Posterior vena cava (tissue), 2 donors: ENCODE results near the gene HMGXB4. TPM values are rescaled to one million over a fixed set of nuclear protein-coding genes. Genes with fewer than 3 reads are reported as not detected.
A peak's percentile ranks its signal among the peaks of the same experiment; 100 is the strongest.
"Not testable (repeated sequence)": the region's sequence is repeated elsewhere in the genome, so short reads cannot be mapped to it uniquely, and the experiment has no call there.

Experiments
- DNase-seq: peaks from one replicate; pipeline ENCODE4 v3.0.0-alpha.2; 2020; ENCODE audit warnings: low spot score
- intact Hi-C, 2 donors: fragments of 100-400 bp; cut with DNase I; formaldehyde crosslinking; loops; one replicate each; pipeline versions ENCODE4 v1.14.1 to v1.14.2; 2022 to 2023
- total RNA-seq, 2 donors: library from RNA; stranded (reverse); fragmentation: NEBNext Ultra II Directional; extraction: Animal tissue kit (Norgen Biotek cat#: 25700); gene quantifications; one replicate each; pipeline ENCODE4 v1.2.1, GENCODE V29; 2021
- donor health status: DM: yes; HTN: yes; CAD: no.
- donor health status: DM: yes; HTN: yes; CAD: no.

HMGXB4 gene
- total RNA-seq, 2 donors from 2014 or later, result 15.1 to 16.1 TPM

DNA sequence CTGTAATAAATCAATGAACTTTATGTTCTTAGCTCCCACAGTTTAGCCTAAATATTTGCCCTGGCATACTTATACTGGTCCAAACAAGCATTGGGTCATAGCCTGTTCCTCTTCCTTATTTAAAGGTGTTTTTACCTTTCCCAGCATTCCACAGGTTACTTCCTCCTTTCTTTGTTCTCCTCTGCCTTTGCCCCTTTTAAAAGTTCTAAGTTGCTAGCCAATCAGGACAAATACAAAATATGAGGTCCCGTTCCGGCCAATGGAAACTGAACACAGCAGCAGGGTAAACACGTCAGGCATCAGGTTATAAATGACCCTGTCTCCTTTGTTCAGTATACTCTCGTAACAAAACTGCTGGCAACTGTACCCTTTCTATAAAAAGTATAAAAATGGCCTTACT lies 12.8 kb upstream of the HMGXB4 start:
- DNase-seq, intact Hi-C loops: not testable (repeated sequence)

DNA sequence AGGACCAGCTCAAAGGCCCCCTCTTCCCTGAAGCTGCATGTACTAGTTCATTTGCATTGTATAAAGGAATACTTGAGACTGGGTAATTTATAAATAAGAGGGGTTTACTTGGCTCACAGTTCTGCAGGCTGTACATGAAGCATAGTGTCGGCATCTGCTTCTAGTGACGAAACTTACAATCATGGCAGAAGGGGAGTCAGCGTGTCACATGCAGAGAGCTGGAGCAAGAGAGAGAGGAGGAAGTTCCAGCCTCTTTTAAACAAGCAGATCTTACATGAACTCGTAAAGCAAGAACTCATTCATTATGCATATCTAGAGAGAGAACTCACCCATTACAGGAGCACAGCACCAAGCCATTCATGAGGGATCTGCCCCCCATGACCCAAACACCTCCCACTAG lies 7.1 kb upstream of the HMGXB4 start:
- DNase-seq, result no peak
- intact Hi-C loops, result no loop called here

DNA sequence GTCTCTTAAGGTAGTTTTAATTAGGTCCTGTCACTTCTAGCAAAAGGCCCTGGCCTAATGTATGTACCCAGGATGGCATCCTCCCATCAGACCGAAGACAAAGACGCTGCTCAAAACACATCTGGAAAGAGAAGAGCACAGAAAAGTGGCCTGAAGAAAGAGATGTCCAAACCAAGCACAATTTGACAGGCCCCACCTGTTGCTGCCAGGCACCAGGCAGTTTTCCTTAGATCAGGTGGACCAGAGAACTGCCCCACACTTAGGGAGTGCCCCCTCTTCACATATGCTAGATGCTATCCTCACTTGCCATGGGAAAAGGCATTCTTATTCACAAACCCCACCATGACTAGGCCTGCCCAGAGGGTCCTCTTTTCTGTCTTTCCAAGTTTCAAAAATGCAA lies 3.3 kb upstream of the HMGXB4 start:
- DNase-seq, result no peak
- intact Hi-C loops, result no loop called here

DNA sequence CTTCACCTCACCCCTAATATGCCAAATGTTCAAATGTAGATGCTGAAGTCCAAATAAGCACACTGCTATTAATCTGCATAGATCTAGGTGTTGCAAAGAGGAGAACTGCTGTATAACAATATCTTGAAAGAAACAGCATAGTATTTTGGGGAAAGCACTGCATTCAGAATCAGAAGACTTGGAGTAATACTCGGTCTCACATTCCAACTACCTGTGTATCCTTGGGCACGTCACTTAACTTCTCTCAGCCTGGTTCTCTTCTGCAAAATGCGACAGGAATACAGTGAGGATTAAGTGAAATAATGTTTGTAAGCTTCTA lies 332 bp upstream of the HMGXB4 start:
- intact Hi-C loops, result no loop called here
- DNase-seq, result no peak

DNA sequence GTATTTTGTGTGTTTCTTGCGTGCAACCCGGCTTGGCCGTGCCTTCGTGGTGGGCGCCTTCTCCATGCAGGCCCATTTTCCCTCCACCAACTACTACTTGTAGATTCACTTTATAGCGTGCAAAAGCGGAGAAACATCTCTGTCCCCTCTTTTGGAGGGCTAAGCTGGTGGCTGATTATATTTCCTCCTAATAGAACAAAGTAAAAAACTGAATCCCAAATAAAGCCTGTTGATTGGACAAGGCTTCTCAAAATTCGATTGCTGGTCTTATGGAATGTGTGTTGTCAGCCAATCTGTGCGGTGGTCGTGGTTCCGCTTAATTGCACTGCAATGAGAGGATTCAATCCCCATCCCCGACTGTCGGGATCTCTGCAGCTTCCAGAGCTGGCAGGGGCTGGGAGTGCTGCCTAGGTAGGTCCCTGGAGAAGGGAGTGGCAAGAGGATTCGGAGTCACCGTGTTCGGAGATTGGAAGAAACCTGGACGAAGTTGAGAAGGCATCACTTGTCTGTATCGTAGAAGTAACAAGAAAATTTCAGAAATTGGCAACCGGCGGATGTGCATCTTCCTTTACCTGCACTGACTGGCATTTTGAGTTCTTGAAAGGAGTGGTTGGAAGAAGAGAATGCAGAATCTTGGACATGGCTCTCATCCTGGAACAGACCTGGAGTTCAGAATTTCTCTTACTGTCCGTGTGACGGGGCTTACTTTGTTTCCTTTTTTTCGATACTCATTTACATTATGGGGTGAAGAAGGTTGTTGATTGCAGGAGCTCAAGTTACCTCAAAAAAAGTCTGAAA lies 1.1 kb downstream of the HMGXB4 start:
- intact Hi-C loops, result no loop called here
- no peak for DNase-seq

DNA sequence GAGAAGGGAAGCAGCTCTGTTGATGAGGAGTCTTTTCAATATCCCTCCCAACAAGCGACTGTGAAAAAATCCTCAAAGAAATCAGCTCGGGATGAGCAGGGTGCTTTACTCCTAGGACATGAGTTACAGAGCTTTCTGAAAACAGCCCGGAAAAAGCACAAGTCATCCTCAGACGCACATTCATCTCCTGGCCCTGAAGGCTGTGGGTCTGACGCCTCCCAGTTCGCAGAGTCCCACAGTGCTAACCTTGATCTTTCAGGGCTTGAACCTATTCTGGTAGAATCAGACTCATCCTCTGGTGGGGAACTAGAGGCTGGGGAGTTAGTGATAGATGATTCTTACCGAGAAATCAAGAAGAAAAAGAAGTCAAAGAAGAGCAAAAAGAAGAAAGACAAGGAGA lies 7.7 kb downstream of the HMGXB4 start:
- no peak for DNase-seq
- intact Hi-C loops, result no loop called here

DNA sequence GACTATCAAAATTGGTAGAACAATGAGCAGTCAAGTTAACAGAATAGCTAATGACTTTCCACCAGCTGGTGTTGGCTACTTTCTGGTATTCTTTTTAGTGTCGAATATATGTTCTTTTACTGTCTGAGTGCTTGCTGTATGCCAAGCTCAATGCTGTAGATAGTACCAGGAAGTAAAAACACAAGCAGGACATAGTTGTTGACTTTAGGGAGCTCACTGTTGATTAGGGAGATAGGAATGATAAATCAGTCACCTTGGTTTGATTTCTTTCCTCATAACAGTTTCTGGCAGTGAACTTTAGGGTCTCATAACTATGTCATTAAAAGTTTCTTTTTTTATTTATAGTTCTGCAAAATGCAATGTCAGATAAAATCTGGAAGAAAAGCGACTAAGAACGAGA lies 9.0 kb downstream of the HMGXB4 start:
- no peak for DNase-seq
- intact Hi-C loops, result no loop called here

DNA sequence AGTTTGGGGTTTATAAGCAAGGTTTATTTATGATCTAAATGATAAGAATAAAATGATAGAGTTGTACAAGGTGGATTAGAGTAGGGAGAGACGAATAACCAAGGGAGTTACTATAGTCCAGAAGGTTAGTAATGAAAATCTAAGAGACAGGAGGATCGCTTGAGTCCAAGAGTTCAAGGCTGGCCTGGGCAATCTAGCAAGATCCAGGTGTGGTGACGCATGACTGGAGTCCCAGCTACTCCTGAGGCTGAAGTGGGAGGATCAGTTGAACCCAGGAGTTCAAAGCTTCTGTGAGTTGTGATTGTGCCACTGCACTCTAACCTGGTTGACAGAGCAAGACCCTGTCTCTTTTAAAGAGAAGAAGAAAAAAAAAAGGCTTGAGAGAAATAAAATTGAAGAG lies 12.3 kb downstream of the HMGXB4 start:
- no peak for DNase-seq
- intact Hi-C loops, result no loop called here

DNA sequence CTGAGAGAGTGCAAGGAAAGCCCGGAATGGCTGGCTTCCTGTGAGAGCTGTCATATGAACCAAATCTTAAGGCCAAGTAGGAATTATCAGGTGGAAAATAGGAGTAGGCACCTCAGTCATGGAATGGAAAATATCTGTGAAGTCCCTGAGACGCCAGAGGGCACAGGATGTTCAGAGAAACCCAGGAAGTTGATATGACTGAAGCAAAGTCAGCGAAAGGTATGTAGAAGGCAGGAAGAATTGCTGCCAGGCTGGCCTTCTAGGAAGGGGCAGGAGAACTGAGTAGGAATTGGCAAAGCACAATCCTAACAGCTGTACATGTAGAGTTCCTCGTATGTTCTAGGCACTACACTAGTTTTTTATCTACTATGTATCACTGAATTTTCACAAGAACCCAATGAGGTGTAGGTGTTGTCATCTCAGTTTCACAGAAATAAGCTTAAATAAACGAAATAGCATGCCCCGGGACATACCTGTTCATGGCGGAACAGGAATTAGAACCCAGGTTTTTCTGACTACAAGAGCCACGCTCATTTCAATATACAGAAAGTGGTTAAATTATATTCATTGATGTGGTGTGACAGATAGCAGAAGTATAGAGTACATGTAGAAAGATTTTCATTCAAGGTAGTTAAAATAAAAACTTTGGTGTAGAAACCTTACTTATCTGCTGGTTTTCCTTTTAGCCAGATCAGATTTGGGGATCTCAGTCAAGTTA lies 17.0 kb downstream of the HMGXB4 start:
- no peak for DNase-seq
- intact Hi-C loops, result no loop called here

DNA sequence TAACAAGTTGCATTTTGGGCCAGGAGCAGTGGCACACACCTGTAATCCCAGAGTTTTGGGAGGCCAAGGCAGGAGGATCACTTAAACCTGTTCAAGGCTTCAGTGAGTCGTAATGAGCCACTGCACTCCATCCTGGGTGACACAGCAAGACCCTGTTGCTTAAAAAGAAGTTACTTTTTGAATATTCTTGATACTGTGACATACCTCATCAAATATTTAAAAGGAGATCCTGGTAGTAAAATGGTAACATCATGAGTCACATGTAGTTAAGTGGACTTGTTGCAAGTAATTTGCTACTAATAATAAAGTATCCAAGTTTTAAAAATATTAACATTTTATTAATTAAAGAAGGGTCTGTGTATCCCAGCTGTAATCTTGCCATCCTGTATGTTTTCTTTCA lies 18.3 kb downstream of the HMGXB4 start:
- intact Hi-C loops, result no loop called here

DNA sequence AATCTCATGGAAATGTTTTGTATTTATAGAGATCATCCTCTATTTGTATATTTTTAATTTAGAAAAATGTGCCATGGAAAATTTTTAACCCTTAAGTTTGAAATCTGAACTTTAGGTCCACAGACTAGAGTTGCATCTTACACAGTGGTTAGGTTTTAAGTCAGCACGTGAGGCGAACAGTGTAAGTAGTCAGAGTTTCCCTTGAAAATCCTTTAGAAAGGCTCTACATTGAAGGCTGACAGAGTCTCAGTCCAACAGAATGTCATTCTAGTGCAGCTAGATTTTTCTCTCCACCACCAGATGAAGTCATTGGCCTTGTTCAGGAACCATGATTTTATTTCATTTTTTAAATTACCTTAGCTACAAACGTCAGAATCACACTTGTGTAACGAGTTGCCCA lies 18.7 kb downstream of the HMGXB4 start:
- DNase-seq, result no peak
- intact Hi-C loops, result no loop called here

More for the DNA sequence above, 18.3 kb downstream of the HMGXB4 start:
- DNase-seq, result no peak

DNA sequence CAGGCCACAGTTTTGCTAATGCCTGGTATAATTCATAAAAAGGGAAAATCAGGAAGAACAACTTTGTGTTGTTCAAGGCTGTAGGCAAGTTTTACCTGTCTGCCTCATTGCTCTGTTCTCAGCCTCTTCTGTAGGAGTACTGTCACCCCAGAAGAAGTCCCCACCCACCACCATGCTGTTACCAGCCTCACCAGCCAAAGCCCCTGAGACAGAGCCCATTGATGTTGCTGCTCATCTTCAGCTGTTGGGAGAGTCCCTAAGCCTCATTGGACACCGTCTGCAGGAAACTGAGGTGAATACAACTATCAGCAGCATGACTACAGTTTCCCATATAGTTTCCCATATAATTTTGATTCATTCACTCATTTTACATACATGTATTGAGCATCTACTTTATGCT lies 30.8 kb downstream of the HMGXB4 start:
- no peak for DNase-seq
- intact Hi-C loops, result no loop called here

DNA sequence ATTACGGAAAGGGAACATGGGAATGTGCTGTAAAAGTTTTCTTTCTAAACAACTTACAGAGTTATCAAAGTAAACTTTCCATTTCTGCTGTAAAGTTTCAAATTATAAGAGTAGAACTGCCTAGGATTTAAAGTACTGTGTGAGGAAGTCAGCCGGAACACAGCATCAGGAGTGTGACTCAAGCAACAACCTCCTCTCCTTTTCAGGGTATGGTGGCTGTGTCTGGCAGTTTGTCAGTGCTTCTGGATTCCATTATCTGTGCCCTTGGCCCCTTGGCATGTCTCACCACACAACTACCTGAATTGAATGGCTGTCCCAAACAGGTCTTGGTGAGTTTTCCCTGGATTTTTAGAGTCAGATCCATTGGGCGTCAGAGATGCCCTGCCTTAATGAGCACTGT lies 35.5 kb downstream of the HMGXB4 start:
- no peak for DNase-seq

DNA sequence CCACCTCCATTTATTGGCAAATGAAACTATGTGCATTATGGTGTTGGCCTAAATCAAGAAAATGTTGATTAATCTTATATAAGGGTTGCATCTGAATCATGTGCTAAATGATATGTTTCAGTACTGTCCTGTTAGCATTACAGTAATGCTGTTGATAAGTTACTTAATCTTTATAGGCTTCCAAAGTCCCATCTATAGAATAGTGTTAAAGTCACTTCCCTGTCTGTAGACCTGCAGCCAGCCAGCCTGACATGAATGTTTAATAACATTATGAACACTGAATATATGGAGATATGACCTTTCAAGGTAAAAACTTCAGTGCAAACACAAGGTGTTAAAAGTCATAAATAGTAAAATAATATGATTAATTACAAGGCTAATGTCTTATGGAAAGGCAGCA lies 38.8 kb downstream of the HMGXB4 start:
- no peak for DNase-seq
- intact Hi-C loops, result no loop called here

More for the DNA sequence above, 35.5 kb downstream of the HMGXB4 start:
- intact Hi-C loops, result no loop called here

DNA sequence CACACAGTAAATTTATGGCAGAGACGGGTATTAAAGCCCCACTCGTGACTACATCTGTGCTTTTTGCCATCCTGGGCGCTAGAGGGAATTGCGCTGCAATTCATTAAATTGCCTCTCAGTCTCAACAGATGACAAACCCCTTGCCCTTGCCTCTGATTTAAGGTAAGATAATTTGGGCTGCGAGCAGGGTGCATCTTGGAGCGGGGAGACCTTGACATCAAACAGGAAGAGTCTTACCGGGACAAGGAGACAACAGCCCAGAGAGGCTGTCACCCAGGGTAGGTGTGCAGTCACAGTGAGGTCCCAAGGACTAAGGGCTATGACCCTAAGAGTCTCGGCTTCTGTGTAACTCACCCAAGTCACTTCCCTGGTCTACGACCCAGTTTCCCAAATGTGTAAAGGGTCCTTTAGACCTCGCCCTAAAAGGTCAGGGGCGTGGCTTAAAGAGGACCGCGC lies 42.0 kb downstream of the HMGXB4 start:
- intact Hi-C loops, result no loop called here

DNA sequence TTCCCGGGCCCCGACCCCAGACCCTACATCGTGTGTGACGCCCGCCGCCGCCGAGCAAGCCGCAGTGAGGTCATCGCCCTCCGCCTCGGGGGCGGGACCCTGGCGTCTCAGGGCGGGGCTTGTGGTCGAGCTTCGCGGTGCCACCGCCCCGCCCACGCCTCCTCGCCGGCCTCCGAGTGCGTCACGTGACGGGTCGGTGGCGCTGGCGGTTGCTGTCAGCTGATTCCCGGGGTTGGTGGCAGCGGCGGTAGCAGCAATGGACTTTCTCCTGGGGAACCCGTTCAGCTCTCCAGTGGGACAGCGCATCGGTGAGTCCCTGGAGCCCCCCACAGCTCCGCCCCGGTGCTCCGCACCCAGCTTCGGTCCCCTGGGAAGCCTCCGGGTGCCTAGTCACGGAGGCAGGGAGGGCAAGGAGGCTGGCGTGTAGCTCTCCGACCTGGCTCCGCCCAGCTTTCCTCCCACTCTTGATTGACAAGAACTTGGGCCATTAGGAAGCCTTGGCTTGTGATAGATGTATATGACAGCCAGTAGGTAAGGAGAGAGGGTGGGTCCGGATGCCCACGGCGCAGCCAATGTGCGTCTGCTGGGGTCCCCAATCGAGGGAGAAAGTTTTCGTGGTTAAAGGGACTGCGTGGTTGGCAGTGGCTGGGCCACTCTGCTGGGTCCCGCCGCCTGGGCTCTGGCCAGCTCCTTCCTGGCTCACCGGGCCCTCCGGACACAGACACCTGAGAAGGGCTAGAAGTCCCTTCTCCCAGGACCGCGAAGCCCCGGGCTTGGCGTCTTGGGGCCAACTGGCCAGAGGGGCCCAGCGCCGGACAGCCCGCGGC lies 42.6 kb downstream of the HMGXB4 start, which contains the start of gene TOM1:
Gene TOM1 (plus strand): TSS at position 222 of the 827 bp plus-strand sequence. CDS start 35 bp downstream, at position 257.
- intact Hi-C loops, result no loop called here
- DNase-seq, result peak; percentile 99

More for the DNA sequence above, 42.0 kb downstream of the HMGXB4 start:
- no peak for DNase-seq

DNA sequence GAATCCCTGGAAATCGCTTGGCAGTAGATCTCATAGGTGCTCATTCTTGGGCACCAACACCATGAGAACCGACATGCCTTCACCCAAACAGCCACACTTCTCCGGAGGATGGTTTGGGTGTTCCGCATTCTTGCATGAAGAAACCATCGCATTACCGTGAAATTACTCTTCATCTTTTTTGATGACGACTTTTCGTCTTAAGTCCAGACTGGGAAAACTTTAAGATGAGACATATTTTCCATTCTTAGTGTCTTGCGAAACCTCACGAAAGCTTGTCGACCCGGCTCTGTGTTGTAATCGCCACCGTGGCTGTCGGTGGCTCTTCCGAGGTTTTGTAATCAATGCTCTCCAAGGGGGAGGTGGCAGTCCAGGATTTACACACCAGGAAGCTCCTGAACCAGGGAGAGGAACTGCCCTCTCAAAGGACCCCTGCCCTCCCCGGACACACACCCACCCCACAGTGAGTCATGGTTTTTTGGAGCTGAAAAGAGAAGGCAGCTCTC lies 44.1 kb downstream of the HMGXB4 start:
- DNase-seq, result no peak
- intact Hi-C loops, result no loop called here

DNA sequence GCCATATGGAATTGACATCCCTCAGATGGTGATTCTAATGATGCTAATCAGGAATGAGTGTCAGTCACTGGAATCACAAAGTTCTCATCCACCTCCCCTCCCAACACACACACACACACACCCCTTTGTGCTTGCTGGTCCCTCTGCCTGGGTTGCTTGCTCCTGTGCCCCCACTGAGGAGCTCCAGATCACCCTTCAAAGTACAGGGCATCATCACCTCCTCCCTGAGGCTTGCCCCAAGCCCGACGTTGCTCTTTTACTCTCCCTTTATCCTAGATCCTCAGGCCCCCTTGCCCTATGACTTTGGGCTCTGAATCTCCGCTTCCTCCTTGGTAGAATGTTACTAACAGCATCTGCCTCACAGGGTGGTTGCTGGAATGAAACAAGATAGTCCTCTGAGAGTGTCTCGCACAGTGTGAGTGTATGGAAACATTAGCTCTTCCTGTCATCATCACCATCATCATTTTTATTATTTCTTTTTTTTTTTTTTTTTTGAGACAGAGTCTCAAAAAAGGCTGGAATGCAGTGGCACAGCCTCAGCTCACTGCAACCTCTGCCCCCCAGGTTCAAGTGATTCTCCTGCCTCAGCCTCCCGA lies 45.8 kb downstream of the HMGXB4 start:
- DNase-seq, result no peak
- intact Hi-C loops, result no loop called here

DNA sequence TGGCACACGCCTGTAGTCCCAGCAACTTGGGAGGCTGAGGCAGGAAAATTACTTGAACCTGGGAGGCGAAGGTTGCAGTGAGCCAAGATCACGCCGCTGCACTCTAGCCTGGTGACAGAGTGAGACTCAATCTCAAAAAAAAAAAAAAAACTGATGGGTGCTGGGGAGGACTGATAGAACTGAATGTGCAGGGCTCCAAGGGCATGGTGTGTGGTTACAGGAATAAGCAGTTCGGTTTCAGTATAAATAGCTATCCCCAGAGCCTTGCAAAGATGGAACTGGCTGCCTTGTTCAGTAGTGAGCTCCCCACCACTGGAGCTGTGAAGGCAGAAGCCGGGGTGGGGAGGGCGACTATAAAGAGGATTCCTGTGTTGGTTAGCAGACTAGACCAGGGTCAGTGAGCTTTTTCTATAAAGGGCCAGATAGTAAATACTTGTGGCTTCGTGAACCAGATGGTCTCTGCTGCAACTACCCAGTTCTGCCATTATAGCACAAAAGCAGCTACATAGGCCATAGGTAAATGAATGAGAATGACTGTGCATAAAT lies 48.3 kb downstream of the HMGXB4 start:
- intact Hi-C loops, result no loop called here
- DNase-seq, result no peak
